Daoy (cell line): ENCODE data around the gene MT1G. TPM values are rescaled to one million over a fixed set of nuclear protein-coding genes. Genes with fewer than 3 reads are reported as not detected.
A peak's percentile ranks its signal among the peaks of the same experiment; 100 is the strongest.
"Not testable (repeated sequence)": the region's sequence is repeated elsewhere in the genome, so short reads cannot be mapped to it uniquely, and the experiment has no call there.

Experiments used
- DNase-seq: peaks from one replicate; pipeline ENCODE4 v3.0.0-alpha.2; 2015; ENCODE audit warnings: low read depth
- total RNA-seq: library from RNA; depleted of rRNA; stranded (reverse); fragments of >200 nt; shearing (Covaris generic); gene quantifications from 2 replicates; pipeline ENCODE4 v1.2.3, GENCODE V29; 2014

Gene MT1G
- total RNA-seq, 1 experiment from 2014 or later = 16.3 TPM

DNA sequence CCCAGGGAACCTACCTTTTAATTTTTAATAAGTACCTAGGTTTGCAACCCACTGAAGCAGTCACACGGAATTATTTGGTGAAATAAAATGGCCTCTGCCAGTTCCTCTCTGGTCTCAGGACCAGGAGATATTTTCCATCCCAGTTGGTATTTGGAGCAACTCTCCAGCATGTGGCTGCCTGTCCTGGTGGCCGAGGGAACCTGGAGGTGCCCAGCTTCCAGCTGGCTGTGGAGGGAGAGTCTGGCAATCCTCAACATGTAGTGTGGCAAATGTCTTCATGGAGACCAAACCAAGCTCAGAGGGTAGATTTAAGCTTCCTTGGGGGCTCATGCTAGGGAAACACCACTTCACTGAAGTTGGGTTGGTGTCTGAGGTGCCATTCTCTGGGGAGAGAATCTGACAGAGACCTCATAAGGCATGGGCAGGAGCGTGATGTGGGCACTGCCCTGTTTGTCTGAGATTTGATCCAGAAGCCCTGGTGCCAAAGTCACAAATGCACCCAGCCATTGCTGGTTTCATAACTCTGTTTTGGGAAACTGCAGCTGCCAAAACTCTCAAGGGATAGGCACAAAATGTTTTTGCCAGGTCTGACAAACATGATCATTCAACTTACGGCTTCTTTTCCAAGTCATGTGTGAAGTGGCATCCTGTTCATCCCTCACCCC is 17.2 kb upstream of the MT1G start:
- no peak for DNase-seq

DNA sequence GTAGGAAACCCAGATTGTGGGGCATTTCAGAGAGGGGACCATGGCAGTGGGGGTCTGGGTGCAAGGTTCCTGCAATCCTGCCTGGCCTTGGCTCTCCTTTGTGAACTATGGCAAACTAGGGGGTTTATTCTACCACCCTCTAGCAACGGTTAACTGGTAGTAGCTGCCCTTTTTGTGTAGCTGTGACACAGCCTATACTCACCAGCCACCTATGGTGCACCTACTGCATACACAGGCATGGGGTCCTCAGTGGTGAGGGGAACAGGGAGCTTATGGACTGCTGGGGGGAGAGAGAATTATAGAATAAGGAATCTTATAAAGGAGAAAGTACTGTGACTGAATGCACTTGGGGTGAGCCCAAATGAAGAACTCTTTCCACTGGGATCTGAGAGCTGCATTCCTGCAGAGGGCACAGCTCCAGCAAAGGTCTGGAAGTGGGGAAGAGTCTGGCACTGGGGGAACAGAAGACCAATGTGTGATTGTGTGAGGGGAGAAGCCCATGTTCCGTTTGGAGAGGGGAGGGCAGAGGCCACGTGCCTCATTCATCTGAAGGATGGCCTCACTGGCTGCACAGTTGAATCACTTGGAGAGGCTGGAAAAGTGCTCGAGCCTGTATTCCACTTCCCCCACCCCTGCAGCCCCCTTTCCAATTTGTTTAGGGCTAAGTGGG is 16.5 kb upstream of the MT1G start:
- DNase-seq = no peak

DNA sequence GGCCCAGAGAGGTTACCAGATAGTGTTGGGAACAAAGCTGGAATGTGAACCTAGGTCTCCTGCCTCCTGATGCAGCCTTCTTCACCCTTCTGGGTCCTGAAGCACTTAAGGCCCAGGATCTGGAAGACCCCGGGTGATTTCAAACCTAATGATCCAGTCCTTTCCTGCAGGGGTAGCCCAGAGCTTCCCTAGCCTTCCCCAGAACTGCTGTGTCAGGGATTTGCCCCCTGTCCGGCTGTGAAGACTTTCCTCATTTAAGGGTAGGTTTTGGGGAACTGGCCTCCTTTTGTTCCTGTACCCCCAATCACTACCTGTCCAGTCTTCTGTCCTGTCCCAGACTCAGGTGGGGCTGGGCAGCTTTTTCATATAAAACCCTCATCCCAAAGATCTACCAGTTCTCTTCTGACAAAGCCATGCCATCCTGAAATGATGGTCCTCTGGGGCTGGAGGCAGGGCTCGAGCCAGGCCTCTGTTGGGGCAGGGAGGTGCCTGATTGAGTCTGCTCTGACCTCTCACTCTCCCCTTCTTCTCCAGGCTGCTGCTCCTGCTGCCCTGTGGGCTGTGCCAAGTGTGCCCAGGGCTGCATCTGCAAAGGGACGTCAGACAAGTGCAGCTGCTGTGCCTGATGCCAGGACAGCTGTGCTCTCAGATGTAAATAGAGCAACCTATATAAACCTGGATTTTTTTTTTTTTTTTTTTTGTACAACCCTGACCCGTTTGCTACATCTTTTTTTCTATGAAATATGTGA is 15.7 kb upstream of the MT1G start:
- DNase-seq = no peak

DNA sequence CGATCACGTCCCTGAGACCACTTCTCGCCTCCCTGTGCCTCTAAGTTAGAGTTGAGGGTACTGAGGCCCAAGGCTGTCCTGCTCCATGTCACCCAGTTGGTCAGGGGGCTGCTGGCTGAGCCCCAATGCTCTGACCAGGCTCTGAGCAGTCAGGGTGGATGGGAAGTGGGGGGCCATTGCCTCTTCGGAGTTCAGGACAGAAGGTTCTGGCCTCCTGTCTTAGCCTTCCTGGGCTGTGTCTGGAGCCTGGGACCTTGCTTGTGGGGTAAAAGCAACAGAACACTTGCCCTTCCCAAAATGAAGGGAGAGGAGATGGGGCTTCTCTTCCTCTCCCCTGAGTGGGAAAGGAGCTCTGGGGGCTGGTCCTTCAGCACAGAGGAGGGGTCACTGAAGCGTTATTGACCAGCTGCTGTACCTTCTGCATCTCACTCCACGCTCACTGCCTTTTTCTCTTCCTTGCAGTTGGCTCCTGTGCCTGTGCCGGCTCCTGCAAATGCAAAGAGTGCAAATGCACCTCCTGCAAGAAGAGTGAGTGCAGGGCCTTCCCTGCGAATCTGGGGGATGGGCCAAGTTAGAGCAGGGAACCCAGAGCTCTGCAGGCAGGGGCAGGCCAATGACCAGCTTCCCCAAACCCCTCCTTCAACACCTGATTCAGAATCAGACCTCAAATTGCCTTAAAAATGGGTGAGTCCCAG is 15.0 kb upstream of the MT1G start:
- no peak for DNase-seq

DNA sequence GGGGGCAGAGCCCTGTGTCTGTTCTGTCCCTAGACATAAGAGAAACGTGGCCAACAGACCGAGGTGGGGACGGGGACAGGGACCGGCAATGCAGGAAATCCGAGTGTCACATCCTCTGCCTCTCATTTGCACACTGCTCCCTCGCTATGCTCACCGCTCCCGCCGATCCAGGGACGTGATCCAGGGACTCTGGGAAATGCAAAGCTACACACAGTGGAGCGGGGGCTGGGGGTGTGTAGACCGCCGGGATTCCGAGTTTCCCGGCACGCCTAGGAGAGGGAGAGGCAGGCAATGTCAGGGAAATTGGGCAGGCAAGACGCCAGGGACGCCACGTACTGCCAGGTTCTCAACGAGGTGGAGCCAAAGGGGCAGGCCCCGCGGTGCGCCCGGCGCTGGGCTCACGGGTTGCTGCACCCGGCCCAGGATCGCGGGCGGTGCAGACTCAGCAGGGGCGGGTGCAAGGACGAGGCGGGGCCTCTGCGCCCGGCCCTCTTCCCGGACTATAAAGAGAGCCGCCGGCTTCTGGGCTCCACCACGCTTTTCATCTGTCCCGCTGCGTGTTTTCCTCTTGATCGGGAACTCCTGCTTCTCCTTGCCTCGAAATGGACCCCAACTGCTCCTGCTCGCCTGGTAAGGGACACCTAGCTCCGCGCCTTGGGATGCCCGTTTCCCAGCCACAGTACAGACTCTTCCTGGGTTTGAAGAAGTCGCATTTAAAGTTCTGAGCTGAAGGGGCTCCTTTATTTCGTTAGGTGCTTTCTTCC is 14.3 kb upstream of the MT1G start, which contains the start of gene MT1X:
MT1X (plus strand) TSS at position 532 of the 764 bp plus-strand sequence; CDS start at position 603, 71 bp downstream.
- peak; percentile 91 for DNase-seq

DNA sequence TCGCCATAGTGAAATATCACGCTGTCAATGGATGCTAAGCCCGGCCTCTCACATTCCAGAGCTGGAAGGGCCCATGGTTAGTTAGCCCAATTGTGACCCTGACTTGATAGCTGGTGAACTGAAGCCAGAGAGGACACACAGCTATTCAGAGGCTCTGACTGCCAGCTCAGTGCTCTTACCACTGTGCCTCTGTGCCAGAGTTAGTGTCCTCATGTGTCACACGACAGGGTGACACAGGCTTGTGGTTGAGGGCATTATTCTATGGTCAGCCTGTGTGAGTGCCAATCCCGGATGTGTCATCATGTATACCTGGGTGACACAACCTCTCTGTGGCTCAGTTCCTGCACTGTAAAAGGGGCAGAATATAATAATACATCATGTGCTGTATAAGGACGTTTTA is 12.0 kb upstream of the MT1G start:
- peak; percentile 28 for DNase-seq

DNA sequence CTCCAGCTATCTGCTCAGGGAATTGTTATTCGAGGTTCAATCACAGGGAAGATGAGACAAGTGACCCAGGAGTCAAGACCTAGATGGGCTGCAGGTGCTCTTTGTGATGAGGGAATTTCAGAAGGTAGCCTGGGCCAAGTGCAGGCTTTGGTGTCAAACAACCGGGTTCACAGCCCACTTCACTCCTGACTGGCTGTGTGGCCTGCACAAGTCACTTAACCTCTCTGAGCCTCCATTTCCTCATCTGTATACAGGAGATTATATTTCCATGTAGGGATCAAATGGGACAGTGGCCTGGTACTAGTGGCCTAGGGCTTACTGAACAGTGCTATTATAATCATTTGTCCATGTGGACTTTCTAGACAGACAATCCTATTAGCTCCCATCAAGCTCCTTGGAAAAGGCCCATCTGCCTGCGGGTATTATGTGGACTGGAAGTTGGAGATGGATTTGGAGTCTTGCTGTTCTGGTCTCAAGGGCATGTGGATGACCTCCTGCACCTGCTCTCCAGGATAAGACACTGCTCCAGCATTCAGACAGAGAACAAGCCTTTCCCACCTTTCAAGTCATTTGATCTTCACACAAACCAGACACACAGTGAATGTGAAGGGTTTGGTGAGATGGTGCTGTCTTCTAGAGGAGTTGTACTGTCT is 11.3 kb upstream of the MT1G start:
- no peak for DNase-seq

DNA sequence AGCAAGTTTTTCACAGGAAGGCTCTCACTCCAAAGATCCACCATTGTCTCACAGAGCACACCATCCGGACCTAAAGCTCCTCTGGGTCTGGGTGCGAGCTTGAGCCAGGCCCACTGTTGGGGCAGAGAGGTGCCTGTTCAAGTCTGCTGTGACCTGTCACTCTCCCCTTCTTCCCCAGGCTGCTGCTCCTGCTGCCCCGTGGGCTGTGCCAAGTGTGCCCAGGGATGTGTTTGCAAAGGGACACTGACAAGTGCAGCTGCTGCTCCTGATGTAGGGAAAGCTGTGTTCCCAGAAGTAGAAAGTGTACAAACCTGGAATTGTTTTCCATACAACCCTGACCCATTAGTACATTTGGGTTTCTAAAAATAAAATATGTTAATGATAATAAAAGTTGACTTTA is 9.6 kb upstream of the MT1G start:
- no peak for DNase-seq

DNA sequence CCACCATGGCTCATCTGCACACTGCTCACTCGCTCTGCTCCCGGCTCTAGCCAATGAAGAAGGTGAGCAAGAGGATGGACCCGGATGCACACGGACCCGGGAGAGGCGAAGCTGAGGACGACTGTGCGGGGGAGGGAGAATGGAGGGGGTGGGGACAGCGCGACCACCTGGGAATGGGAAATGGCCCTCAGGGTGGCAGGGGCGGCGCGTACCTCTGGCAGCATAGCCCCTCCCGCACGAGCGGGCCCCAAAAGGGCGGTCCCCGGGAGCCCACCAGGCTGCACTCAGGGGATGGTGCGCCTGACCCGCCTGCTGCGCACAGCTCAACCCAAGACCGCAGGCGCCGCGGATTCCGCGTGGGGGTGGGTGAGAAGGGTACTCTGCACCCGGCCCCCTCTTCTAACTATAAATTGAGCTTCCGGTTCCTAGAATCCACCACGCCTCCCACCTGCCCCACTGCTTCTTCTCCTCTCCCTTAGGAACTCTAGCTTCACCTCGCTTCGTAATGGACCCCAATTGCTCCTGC is 7.9 kb upstream of the MT1G start:
- DNase-seq = no peak

DNA sequence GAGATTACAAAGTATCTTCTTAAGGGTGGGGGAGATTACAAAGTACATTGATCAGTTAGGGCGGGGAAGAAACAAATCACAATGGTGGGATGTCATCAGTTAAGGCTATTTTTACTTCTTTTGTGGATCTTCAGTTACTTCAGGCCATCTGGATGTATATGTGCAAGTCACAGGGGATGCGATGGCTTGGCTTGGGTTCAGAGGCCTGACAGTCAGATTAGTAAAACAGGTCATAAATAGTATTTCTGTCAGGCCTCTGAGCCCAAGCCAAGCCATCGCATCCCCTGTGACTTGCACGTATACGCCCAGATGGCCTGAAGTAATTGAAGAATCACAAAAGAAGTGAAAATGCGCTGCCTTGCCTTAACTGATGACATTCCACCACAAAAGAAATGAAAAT is 6.7 kb upstream of the MT1G start:
- not testable (repeated sequence) for DNase-seq

DNA sequence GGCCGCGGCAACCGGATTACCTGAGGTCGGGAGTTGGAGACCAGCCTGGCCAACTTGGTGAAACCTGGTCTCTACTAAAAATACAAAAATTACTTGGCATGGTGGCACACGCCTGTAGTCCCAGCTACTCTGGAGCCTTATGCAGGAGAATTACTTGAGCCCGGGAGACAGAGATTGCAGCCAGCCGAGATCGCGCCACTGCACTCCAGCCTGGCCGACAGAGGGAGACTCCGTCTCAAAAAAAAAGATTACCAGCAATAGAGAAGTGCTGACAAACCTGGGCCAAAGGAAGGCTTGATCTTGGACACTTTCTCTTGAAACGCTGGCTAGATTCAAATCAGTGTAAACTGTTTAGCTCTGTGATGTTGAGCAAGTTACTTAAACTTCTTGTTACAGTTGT is 6.1 kb upstream of the MT1G start:
- DNase-seq = no peak

DNA sequence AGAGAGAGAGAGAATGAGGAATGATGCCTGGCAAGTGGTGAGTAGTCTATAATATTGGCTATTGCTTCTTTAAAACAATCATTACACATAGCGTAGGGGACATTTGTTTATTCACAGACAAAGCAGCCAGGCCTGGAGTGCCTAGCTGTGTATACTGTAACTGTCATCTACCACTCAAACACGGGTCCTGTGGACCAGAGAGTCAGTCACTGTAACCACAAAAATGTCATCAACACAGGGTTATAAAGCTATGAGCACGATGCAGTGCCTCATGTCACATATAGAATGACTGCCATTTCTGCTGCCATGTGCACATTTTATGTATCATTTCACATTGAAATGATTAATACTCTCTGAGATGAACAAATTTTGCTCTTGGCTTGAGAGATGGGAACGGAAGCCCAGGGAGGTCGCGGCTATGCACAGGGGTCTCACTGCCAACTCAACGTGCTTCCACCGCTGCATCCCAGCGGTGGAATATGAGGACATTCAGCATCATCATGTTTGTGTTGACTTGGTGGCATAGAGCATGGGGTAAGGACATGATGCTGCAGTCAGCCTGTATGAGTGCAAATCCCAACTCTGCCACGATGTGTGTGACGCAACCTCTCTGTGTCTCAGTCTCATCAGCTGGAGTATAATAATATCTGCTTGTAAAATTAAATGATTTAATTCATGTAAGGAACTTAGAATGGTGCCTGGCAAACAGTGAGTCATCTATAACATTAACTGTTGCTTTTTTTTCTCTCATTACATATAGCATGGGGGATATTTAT is 5.1 kb upstream of the MT1G start:
- no peak for DNase-seq

DNA sequence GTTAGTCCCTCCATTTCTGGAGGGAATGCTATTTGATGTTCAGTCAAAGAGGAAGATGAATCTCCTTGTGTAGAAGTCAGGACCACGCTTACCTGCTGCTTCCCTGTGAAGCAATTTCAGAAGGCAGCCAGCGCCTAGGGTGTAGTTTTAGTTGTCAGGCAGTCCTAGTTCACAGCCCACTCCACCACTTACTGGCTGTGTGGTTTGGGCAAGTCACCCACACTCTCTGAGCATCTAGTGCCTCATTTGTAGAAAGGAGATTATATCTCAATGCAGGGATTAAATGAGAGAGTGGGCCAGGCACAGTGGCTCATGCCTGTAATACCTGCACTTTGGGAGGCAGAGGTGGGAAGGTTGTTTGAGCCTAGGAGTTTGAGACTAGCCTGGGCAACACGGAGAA is 4.3 kb upstream of the MT1G start:
- not testable (repeated sequence) for DNase-seq

DNA sequence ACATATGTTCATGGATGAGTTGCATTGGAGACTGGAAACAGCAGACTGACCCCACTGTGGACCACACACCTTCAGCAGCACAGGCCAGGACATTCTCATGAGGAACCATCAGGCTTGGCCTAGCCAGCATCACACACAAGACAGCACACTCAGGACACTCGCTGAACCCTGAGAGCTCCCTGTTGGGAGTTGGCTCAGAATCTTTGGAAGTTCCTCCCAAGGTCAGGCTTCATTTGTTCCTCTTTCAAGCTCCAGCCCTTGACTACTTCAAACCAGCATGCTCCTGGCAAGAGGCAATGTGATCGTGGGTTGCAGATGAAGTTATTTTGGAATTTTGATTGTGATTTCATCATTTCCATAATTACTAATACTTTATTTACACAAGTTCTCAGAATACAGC is 3.8 kb upstream of the MT1G start:
- DNase-seq = not testable (repeated sequence)

DNA sequence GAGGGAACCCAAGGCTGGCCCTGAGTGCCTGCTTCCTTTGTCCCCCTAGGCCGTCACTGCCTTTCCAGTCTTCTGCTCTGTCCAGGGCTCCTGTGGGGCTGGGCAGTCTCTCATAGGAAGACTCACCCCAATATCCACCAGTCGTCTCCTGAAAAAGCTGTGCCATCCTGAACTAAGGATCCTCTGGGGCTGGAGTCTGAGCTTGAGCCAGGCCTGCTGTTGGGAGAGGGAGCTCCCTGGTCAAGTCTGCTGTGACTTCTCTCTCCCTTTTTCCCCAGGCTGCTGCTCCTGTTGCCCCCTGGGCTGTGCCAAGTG is 2.7 kb upstream of the MT1G start:
- no peak for DNase-seq

DNA sequence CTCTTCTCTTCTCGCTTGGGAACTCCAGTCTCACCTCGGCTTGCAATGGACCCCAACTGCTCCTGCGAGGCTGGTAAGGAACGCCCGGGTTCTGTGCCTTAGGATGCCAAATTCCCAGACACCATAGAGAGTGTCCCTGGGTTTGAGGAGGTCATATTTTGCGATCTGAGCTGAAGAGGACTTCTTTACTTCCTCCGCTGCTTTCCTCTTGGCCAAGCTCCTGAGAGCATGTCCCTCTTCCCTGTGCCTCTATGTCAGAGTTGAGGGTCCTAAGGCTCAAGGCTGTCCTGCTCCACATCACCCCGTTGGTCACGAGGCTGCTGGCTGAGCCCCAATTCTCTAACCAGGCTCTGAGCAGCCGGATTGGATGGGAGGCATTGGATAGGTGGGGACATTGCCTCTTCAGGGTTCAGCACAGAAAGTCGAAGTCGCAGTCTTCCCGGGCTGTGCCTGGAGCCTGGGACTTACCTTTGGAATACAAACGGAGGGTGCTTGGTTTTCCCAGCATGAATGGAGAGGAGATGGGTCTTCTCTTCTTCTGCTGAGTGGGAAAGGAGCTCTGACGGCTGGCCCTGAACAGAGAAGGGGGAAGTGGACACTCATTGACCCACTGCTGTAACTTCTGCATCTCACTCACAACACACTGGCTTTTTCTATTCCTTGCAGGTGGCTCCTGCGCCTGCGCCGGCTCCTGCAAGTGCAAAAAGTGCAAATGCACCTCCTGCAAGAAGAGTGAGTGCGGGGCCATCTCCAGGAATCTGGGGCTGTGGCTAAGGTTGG is 2.2 kb upstream of the MT1G start:
- DNase-seq = no peak

DNA sequence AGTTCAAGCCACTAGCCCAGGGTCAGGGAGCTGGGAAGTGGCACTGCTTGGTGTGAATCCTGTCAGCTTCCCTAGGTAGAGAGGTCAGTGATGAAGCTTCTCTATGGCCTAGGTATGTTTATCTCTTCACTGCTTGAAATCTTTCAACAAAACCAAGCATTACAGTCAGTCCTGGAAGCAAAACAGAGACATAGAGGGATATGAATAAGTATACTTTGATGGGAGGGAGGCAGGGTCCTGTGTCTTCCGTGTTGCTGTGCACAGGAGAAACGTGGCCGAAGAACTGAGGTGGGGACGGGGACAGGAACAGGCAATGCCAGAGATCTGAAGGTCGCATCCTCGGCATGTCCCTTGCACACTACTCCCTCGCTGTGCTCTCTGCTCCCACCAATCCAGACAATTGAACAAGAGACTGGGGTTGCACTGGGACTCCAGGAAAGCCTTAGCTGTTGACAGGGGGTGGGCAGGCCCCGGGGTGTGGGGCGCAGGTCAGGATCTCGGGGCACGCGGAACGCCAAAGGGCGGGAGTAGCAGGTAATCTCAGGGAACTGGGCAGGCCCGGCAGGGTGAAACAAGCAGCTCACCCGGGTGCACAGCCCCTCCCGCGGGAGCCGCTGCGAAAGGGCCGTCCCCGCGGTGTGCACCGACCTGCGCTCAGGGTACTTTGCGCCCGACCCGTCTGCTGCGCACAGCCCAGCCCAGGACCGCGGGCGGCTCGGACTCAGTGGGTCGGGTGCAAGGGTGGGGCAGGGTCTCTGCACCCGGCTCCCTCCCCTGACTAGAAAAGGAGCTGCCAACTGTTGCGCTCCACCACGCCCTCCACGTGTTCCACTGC is 1.4 kb upstream of the MT1G start, which contains the start of gene MT1H:
MT1H (plus strand) TSS at position 810 of the 835 bp plus-strand sequence. CDS start 71 bp downstream, outside the sequence.
- DNase-seq = no peak
